Ishikawa (cell line): ENCODE results near the gene PKDREJ.

ENCODE experiments used
- CEBPB ChIP-seq: IDR thresholded peaks from 2 replicates; pipeline ENCODE4 v1.6.1; 2012
- EGR1 ChIP-seq: IDR thresholded peaks from 2 replicates; pipeline ENCODE4 v1.6.1; 2012
- EP300 ChIP-seq: IDR thresholded peaks from 2 replicates; pipeline ENCODE4 v1.6.1; 2012; ENCODE audit warnings: borderline replicate concordance
- FOXM1 ChIP-seq: IDR thresholded peaks from 2 replicates; pipeline ENCODE4 v1.6.1; 2012; ENCODE audit warnings: low read depth, borderline replicate concordance
- MAX ChIP-seq: IDR thresholded peaks from 2 replicates; pipeline ENCODE4 v1.6.1; 2012
- RAD21 ChIP-seq: IDR thresholded peaks from 2 replicates; pipeline ENCODE4 v1.6.1; 2012; ENCODE audit warnings: low read depth
- REST ChIP-seq: IDR thresholded peaks from 2 replicates; pipeline ENCODE4 v1.6.1; 2012; ENCODE audit warnings: low read depth, mild to moderate bottlenecking
- TAF1 ChIP-seq: IDR thresholded peaks from 2 replicates; pipeline ENCODE4 v1.6.1; 2012; ENCODE audit warnings: low read depth, mild to moderate bottlenecking
- TCF12 ChIP-seq: IDR thresholded peaks from 2 replicates; pipeline ENCODE4 v1.6.1; 2012; ENCODE audit warnings: low read depth
- TEAD4 ChIP-seq: IDR thresholded peaks from 2 replicates; pipeline ENCODE4 v1.6.1; 2012
- ZBTB7A ChIP-seq: IDR thresholded peaks from 2 replicates; pipeline ENCODE4 v1.6.1; 2012; ENCODE audit warnings: low read depth

- TF ChIP-seq ZBTB7A (no peak), TEAD4 (no peak), TAF1 (no peak), REST (no peak), CEBPB (no peak), FOXM1 (no peak), RAD21 (no peak), MAX (no peak), EP300 (no peak), TCF12 (no peak), EGR1 (no peak)
Observed at GRCh38 chr22:46287873-46288751, 25.0 kb upstream of the PKDREJ start.
